GM12892 (cell line): ENCODE data around the gene PRKAG3.

Experiments
- POLR2A ChIP-seq: IDR thresholded peaks from 2 replicates; pipeline ENCODE4 v1.6.1; 2011; ENCODE audit warnings: low read depth, low read length, control low read depth
- POLR2AphosphoS5 ChIP-seq: IDR thresholded peaks from 2 replicates; pipeline ENCODE4 v1.6.1; 2011; ENCODE audit warnings: low read depth, low read length, control low read depth
- TAF1 ChIP-seq: IDR thresholded peaks from 2 replicates; pipeline ENCODE4 v1.6.1; 2011; ENCODE audit warnings: low read depth, mild to moderate bottlenecking, control low read depth, low read length, borderline replicate concordance

DNA sequence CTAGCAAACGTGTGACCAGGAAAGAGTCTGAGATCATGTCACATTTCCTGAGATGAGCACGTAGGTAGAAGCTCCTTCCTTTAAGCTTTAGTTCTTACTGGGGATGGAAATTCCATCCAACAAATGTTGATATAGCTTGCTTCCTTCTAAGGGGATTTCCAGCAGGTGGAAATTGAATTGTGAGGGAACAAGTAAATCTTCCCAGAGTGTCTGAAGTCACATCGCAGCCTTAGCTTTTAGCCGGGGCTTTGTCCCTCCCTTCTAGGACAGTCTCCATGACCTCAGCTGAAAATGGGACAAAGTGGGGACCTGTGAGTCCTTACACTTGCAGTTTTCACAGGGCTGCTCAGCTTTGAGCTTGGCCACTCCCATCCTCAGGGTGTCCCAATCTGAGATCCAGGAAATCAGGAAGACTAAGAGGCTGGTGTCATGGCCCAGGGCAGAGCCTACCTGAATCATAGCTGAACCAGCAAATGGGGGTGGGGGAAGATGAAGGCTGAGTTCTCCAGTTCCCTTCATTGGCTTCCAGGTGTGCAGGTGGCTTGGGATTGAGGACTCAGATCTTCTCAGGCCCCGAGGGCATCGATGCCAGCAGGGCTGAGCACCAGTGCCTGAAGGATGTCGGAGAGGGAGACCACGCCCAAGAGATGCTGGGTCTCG, 8.3 kb downstream of the PRKAG3 start:
- TF ChIP-seq POLR2AphosphoS5, result no peak
- TF ChIP-seq POLR2A, result no peak
- no peak for TF ChIP-seq TAF1
